Activated naive CD8-positive, alpha-beta T cell treated with anti-CD3 and anti-CD28 coated beads, Interleukin-2, amount 10 ng/mL, durations not matched to agents 7 days and 5 days (primary cell): Measurements from ENCODE around the gene CHTF18. TPM values are rescaled to one million over a fixed set of nuclear protein-coding genes. Genes with fewer than 3 reads are reported as not detected.

ENCODE experiments used
- ATAC-seq: fragments of 150-1000 bp; cut with Tn5 transposase; one replicate; pipeline ENCODE4 v1.10.0; 2021; ENCODE audit warnings: low read depth, moderate library complexity
- POLR2A ChIA-PET: fragments of 350-600 bp; sonication (Branson Sonifier 250); formaldehyde crosslinking; loops from one replicate; lab custom pipeline; 2021; ENCODE audit warnings: antibody characterized with exemption; lab: Charles Lee
- DNase-seq: peaks from one replicate; pipeline ENCODE4 v3.0.0; 2021
- H3K27ac Mint-ChIP-seq: one replicate; pipeline ENCODE4 v1.8.0; 2022; ENCODE audit warnings: mild to moderate bottlenecking, mixed read lengths
- H3K27me3 Mint-ChIP-seq: one replicate; pipeline ENCODE4 v1.8.0; 2022; ENCODE audit warnings: mild to moderate bottlenecking, moderate library complexity, mixed read lengths
- H3K36me3 Mint-ChIP-seq: one replicate; pipeline ENCODE4 v1.8.0; 2021; ENCODE audit warnings: mild to moderate bottlenecking, mixed read lengths
- H3K4me1 Mint-ChIP-seq: one replicate; pipeline ENCODE4 v1.8.0; 2021; ENCODE audit warnings: mixed read lengths
- H3K4me3 Mint-ChIP-seq: one replicate; pipeline ENCODE4 v1.8.0; 2022; ENCODE audit warnings: mild to moderate bottlenecking, moderate library complexity, mixed read lengths
- H3K9me3 Mint-ChIP-seq: one replicate; pipeline ENCODE4 v1.8.0; 2021; ENCODE audit warnings: mixed read lengths
- total RNA-seq, 2 experiments: library from RNA; stranded (reverse); gene quantifications; one replicate each; pipeline ENCODE4 v1.2.3, GENCODE V29; 2021

The CHTF18 gene
- total RNA-seq, 2 experiments from 2014 or later: 92.8 to 94.2 TPM

DNA sequence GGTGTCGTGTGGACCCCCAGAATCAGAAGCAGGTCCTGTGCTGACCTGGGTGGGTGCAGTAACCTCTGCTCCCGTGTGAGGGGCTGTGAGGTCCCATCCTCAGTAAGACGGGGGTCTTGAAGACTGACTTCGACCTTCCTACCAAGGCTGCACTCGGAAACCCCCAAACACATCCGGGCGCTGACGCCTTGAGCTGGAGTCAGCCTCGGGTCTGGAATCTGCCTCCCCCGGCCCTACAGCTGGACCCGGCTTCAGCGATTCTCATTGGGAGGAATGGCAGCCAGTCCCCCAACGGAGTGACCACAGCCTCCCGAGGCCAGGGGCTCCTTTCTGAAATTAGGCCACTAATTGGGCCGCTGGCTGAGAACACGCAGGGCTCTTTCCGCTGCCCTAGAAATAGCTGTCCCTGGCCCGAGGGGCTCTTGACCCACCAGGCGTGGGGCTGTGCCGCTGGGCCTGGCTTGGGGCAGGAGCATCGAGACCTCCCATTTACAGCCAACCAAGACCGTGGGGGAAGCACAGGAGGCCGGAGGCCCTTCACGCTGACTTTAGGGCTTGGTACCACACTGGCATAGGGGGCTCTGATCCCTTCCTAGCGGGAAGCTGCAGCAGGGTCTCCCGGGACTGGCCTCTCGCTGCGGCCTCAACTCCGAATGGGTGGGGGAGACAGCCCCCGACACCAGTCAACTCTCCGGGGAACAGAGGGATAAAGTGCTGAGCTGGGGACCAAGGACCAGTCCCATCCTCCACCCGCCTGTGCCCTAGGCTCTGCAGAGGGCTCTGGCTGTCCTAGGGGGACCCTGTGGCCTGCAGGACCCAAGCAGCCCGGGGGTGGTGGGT lies 14.7 kb downstream of the CHTF18 start:
- peaks cover 4% of the 10 kb centered on the region for H3K4me1 Mint-ChIP-seq
- H3K36me3 Mint-ChIP-seq: peaks cover 7% of the 10 kb centered on the region
- DNase-seq (no peak), ATAC-seq (no peak)
- no peak overlapping the region for H3K27ac Mint-ChIP-seq
- H3K4me3 Mint-ChIP-seq: no peak overlapping the region
- no peaks in the 10 kb centered on the region for H3K9me3 Mint-ChIP-seq
- peaks cover 3% of the 10 kb centered on the region for H3K27me3 Mint-ChIP-seq
- POLR2A ChIA-PET: no interaction called here

GRCh38 chr16:803754-804080 lies 15.3 kb downstream of the CHTF18 start:
- H3K4me1 Mint-ChIP-seq: peaks cover 8% of the 10 kb centered on the region
- peaks cover 3% of the 10 kb centered on the region for H3K27me3 Mint-ChIP-seq
- H3K36me3 Mint-ChIP-seq: peaks cover 4% of the 10 kb centered on the region
- DNase-seq (no peak), ATAC-seq (no peak)
- POLR2A ChIA-PET: no interaction called here
- no peak overlapping the region for H3K27ac Mint-ChIP-seq
- no peaks in the 10 kb centered on the region for H3K9me3 Mint-ChIP-seq
- no peak overlapping the region for H3K4me3 Mint-ChIP-seq

- peaks cover 4% of the 10 kb centered on the region for H3K36me3 Mint-ChIP-seq
- H3K4me3 Mint-ChIP-seq: no peak overlapping the region
- H3K27ac Mint-ChIP-seq: no peak overlapping the region
- ATAC-seq: no peak
- POLR2A ChIA-PET: interaction anchor here (0.8 kb wide), 1 partner anchor 62 kb away, joined by 3 read pairs; no protein-coding TSS in a partner anchor
- no peak for DNase-seq
- peaks cover 9% of the 10 kb centered on the region for H3K4me1 Mint-ChIP-seq
- no peaks in the 10 kb centered on the region for H3K9me3 Mint-ChIP-seq
- H3K27me3 Mint-ChIP-seq: peaks cover 3% of the 10 kb centered on the region
These were observed 16.0 kb downstream of the CHTF18 start for GRCh38 chr16:804193-805048.

DNA sequence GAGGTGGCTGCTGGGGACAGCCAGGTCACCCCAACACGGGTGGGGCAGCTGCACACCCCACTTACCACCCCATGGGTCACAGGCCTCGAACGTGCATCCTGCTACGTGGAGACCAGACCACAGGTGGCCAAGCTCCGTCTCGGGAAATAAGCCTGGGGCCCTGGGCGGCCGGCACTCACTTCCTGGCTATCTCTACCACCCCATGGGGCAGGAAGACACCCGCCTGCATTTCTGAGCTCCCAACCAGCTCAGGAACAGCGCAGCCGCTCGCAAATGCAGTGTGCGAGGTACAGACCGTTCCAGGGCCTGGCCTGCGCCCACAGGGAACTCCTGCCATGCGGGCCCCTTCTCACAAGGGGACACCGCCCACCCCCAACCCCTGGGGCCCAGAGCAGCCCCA lies 17.1 kb downstream of the CHTF18 start:
- H3K9me3 Mint-ChIP-seq: no peaks in the 10 kb centered on the region
- H3K27ac Mint-ChIP-seq: no peak overlapping the region
- peaks cover 9% of the 10 kb centered on the region for H3K4me1 Mint-ChIP-seq
- no peak overlapping the region for H3K4me3 Mint-ChIP-seq
- POLR2A ChIA-PET: interaction anchor here (0.8 kb wide), 1 partner anchor 63 kb away, joined by 3 read pairs; no protein-coding TSS in a partner anchor
- ATAC-seq: no peak
- peaks cover 4% of the 10 kb centered on the region for H3K36me3 Mint-ChIP-seq
- DNase-seq: no peak
- peaks cover 3% of the 10 kb centered on the region for H3K27me3 Mint-ChIP-seq

- Mint-ChIP-seq H3K27me3 (peaks cover 8% of the 10 kb centered on the region), H3K27ac (peak overlapping the region; percentile 98), H3K36me3 (peaks cover 4% of the 10 kb centered on the region), H3K4me3 (peak overlapping the region; percentile 96), H3K9me3 (no peaks in the 10 kb centered on the region), H3K4me1 (peaks cover 9% of the 10 kb centered on the region)
- DNase-seq (peak; percentile 89), ATAC-seq (peak; percentile 98)
- POLR2A ChIA-PET: interaction anchor here (0.8 to 1.0 kb wide), 3 partner anchors 19 to 535 kb away, joined by 3 read pairs; partner anchors contain the start of genes CHTF18, METTL26 and RPUSD1
These were observed 19.1 kb downstream of the CHTF18 start for GRCh38 chr16:807347-808084.

- no peak for DNase-seq
- Mint-ChIP-seq H3K9me3 (no peaks in the 10 kb centered on the region), H3K4me3 (peak overlapping the region; percentile 96), H3K4me1 (peaks cover 9% of the 10 kb centered on the region), H3K36me3 (peaks cover 4% of the 10 kb centered on the region), H3K27me3 (peaks cover 12% of the 10 kb centered on the region), H3K27ac (peak overlapping the region; percentile 98)
- peak; percentile 1 for ATAC-seq
- POLR2A ChIA-PET: no interaction called here
These were observed 19.6 kb downstream of the CHTF18 start for GRCh38 chr16:808085-808386.

- Mint-ChIP-seq H3K27ac (no peak overlapping the region), H3K27me3 (peaks cover 20% of the 10 kb centered on the region), H3K9me3 (no peaks in the 10 kb centered on the region), H3K4me3 (no peak overlapping the region), H3K4me1 (peaks cover 4% of the 10 kb centered on the region), H3K36me3 (no peaks in the 10 kb centered on the region)
- DNase-seq (peak; percentile 71), ATAC-seq (peak; percentile 61)
- POLR2A ChIA-PET: no interaction called here
These were observed 24.9 kb downstream of the CHTF18 start for GRCh38 chr16:813204-813915.

DNA sequence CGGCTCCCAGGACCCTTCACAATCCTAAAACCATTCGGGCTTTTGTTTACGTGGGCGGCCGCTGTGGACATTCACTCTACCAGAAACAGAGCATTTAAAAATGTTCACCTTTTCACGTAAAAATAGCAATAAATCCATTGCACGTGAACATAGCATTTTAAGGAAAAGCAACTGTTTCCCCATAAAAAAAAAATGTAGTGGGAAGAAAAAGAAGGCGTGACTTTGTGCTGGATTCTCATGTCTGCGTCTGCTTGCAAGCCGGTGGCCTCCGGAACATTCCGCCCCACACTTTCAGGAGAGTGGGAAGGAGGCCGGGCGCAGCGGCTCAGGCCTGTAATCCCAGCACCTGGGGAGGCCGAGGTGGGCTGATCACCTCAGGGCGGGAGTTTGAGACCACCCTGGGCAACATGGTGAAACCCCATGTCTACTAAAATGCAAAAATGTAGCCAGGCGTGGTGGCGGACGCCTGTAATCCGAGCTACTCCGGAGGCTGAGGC lies 25.5 kb downstream of the CHTF18 start:
- no peak overlapping the region for H3K4me3 Mint-ChIP-seq

DNA sequence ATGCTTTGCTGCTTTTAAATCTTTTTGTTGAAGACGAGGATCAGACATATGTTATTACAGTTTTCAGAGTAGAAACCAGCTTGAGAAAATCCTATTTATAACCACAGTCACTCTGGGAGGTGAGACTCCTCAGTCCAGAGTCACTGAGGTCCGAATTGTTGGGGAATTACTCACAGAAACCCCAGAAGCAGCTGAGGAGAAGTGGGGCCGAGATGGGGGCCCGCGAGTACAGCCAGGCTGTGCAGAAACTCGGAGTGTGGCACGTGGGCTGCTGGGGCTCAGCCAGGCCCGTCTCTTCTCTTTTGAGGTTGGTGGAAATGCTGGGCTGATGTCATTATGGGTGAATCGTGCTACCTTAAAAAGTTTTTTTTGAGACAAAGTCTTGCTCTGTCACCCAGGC lies 26.6 kb downstream of the CHTF18 start:
- no peak for ATAC-seq
- Mint-ChIP-seq H3K4me3 (no peak overlapping the region), H3K27me3 (peaks cover 24% of the 10 kb centered on the region), H3K4me1 (peaks cover 8% of the 10 kb centered on the region), H3K9me3 (no peaks in the 10 kb centered on the region), H3K27ac (no peak overlapping the region), H3K36me3 (no peaks in the 10 kb centered on the region)
- DNase-seq: no peak
- POLR2A ChIA-PET: no interaction called here

More for the DNA sequence above, 25.5 kb downstream of the CHTF18 start:
- Mint-ChIP-seq H3K9me3 (no peaks in the 10 kb centered on the region), H3K4me1 (no peaks in the 10 kb centered on the region), H3K27ac (no peak overlapping the region), H3K36me3 (no peaks in the 10 kb centered on the region), H3K27me3 (peaks cover 20% of the 10 kb centered on the region)
- no peak for ATAC-seq
- no peak for DNase-seq
- POLR2A ChIA-PET: no interaction called here

DNA sequence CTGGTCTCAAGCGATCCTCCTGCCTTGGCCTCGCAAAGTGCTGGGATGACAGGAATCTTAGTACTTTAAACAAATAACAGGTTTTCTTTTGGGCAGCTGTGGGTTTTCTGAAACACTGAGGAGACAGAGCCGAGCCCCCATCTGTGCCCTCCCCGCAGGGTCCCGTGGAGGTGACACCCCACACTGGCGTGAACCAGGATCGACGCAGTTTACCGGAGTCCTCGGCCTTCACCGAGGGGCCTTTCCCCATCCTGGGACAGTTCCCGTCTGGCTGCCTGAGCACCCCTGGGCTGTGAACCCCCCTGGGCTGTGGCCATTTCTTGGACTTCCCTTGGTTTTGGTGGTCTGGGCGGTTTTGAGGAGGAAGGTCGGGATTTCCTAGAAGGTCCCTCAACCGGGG lies 27.4 kb downstream of the CHTF18 start:
- Mint-ChIP-seq H3K4me3 (no peak overlapping the region), H3K36me3 (no peaks in the 10 kb centered on the region), H3K9me3 (no peaks in the 10 kb centered on the region), H3K4me1 (peaks cover 9% of the 10 kb centered on the region), H3K27me3 (peaks cover 28% of the 10 kb centered on the region), H3K27ac (no peak overlapping the region)
- DNase-seq (no peak), ATAC-seq (no peak)
- POLR2A ChIA-PET: no interaction called here

GRCh38 chr16:817001-817906 lies 28.8 kb downstream of the CHTF18 start:
- DNase-seq (no peak), ATAC-seq (no peak)
- Mint-ChIP-seq H3K27ac (no peak overlapping the region), H3K36me3 (no peaks in the 10 kb centered on the region), H3K4me3 (no peak overlapping the region), H3K4me1 (peaks cover 9% of the 10 kb centered on the region), H3K9me3 (no peaks in the 10 kb centered on the region), H3K27me3 (peaks cover 28% of the 10 kb centered on the region)
- POLR2A ChIA-PET: no interaction called here

GRCh38 chr16:818132-818531 lies 29.7 kb downstream of the CHTF18 start:
- DNase-seq: no peak
- POLR2A ChIA-PET: no interaction called here

More at GRCh38 chr16:818132-818531, 29.7 kb downstream of the CHTF18 start:
- H3K9me3 Mint-ChIP-seq: no peaks in the 10 kb centered on the region
- no peak overlapping the region for H3K4me3 Mint-ChIP-seq
- H3K27me3 Mint-ChIP-seq: peaks cover 21% of the 10 kb centered on the region
- no peak for ATAC-seq
- H3K4me1 Mint-ChIP-seq: peaks cover 9% of the 10 kb centered on the region
- no peaks in the 10 kb centered on the region for H3K36me3 Mint-ChIP-seq
- no peak overlapping the region for H3K27ac Mint-ChIP-seq
